ENCODE results near the gene FUS.
"Not testable (repeated sequence)": the region's sequence is repeated elsewhere in the genome, so short reads cannot be mapped to it uniquely, and the experiment has no call there.

FUS gene

DNA sequence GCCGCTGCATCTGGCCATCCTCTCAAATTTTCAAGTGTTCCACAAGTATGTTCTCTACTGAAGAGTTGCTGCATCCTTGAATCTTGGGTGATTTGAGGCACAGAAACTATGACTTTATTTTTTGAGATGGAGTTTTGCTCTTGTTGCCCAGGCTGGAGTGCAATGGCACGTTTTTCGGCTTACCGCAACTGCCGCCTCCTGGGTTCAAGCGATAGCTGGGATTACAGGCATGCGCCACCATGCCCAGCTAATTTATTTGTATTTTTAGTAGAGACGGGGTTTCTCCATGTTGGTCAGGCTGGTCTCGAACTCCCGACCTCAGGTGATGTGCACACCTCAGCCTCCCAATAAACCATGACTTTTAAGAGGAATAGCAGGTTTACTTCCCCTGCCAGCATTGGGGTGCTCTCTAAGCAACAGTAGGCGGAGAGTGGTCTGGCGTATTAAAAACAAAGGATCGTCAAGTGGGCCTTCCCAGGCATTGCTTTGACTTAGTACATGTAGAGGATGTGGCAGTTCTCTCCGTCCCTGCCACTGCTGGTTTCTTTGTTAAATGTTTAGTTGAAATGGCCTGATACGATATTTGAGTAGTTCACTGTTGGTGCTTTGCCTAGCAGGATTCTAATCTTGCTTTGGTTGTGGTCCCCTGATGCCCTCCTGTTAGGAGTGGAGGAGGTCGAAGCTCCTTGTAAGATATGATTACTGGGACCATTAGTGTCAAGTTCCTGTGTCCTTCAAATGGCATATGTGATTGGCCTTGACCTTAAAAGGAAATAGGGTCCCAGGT is 13.1 kb downstream of the FUS start:
- no peaks in the 10 kb centered on the region for H3K4me1 ChIP-seq (ENCODE audit: control insufficient read depth in 2 of 2, insufficient read depth in 1 of 2, low read depth in 1 of 2, low read length in 2 of 2)
- H3K79me1 ChIP-seq (ENCODE audit: low read depth, low read length), result peaks cover 7% of the 10 kb centered on the region
- no CpG with 5 or more reads among the region's 16 CpGs for WGBS, 2 donors (ENCODE audit: extremely low coverage in 2 of 2, insufficient read length in 2 of 2, insufficient replicate concordance in 1 of 2)
- no peak overlapping the region for H3K4me3 ChIP-seq (ENCODE audit: low read length in 2 of 2)
- no peak overlapping the region for H3K14ac ChIP-seq (ENCODE audit: low read length)
- H4K91ac ChIP-seq (ENCODE audit: low read depth, low read length, poor library complexity), result no peak overlapping the region
- H2AK5ac ChIP-seq (ENCODE audit: low read depth, low read length), result no peak overlapping the region
- H3K4me2 ChIP-seq (ENCODE audit: insufficient read depth, low read length, poor library complexity, severe bottlenecking), result no peak overlapping the region
- no peak overlapping the region for H4K8ac ChIP-seq (ENCODE audit: low read depth, low read length)
- no peak overlapping the region for H2BK120ac ChIP-seq (ENCODE audit: low read depth, low read length)
- H3K4ac ChIP-seq (ENCODE audit: low read length), result no peak overlapping the region
- H2BK5ac ChIP-seq (ENCODE audit: low read length), result no peak overlapping the region
- no peak overlapping the region for H2AFZ ChIP-seq (ENCODE audit: low read length)
- no peak overlapping the region for H2BK12ac ChIP-seq (ENCODE audit: low read length)
- H3K27me3 ChIP-seq (ENCODE audit: control insufficient read depth in 3 of 3, insufficient read depth in 3 of 3, low read depth in 1 of 3, low read length in 3 of 3), result no peaks in the 10 kb centered on the region
- no peaks in the 10 kb centered on the region for H3K9me3 ChIP-seq (replicated peaks in 1 of 2; ENCODE audit: control insufficient read depth in 2 of 2, insufficient read depth in 1 of 2, low read depth in 1 of 2, low read length in 2 of 2)
- no peak overlapping the region for H3K27ac ChIP-seq (replicated peaks; ENCODE audit: low read length)
- no peak overlapping the region for H3K9ac ChIP-seq (ENCODE audit: low read depth, low read length, poor library complexity)
- DNase-seq (ENCODE audit: low spot score), result no peak
- H3K18ac ChIP-seq (ENCODE audit: low read length), result no peak overlapping the region
- H3K23ac ChIP-seq (ENCODE audit: low read depth, low read length, poor library complexity), result no peak overlapping the region
- H3K36me3 ChIP-seq (replicated peaks in 1 of 2; ENCODE audit: control insufficient read depth in 2 of 2, insufficient read depth in 2 of 2, low read length in 2 of 2), result peaks cover 63 to 98% of the 10 kb centered on the region in 2 donors
- H2BK15ac ChIP-seq (ENCODE audit: low read length), result no peak overlapping the region

DNA sequence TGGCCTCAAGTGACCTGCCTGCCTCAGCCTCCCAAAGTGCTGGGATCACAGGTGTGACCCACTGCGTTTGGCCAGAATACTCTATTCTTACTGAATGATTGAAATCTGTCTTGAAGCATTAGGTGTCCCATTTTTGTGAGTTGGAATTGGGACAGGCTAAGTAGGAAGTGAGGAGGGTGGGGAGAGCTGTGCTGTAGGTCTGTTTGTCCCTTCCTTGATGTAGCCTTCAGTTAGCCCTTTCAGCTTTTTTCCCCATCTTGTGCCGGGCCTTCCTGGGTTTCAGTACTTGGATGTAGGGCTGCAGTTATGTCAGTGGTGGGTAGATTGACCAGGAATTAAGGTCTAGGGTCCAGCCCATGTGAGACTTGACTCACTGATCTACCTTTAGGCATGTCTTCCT is 13.9 kb downstream of the FUS start:
- H3K79me1 ChIP-seq (ENCODE audit: low read depth, low read length), result peaks cover 7% of the 10 kb centered on the region
- no peaks in the 10 kb centered on the region for H3K4me1 ChIP-seq (ENCODE audit: control insufficient read depth in 2 of 2, insufficient read depth in 1 of 2, low read depth in 1 of 2, low read length in 2 of 2)
- H2BK120ac ChIP-seq (ENCODE audit: low read depth, low read length), result no peak overlapping the region
- peaks cover 60 to 97% of the 10 kb centered on the region in 2 donors for H3K36me3 ChIP-seq (replicated peaks in 1 of 2; ENCODE audit: control insufficient read depth in 2 of 2, insufficient read depth in 2 of 2, low read length in 2 of 2)
- H2AFZ ChIP-seq (ENCODE audit: low read length), result no peak overlapping the region
- no peak overlapping the region for H4K8ac ChIP-seq (ENCODE audit: low read depth, low read length)
- no CpG with 5 or more reads among the region's 2 CpGs for WGBS, 2 donors (ENCODE audit: extremely low coverage in 2 of 2, insufficient read length in 2 of 2, insufficient replicate concordance in 1 of 2)
- no peak overlapping the region for H4K91ac ChIP-seq (ENCODE audit: low read depth, low read length, poor library complexity)
- H3K27me3 ChIP-seq (ENCODE audit: control insufficient read depth in 3 of 3, insufficient read depth in 3 of 3, low read depth in 1 of 3, low read length in 3 of 3), result no peaks in the 10 kb centered on the region
- no peak overlapping the region for H3K14ac ChIP-seq (ENCODE audit: low read length)
- no peak overlapping the region for H2BK15ac ChIP-seq (ENCODE audit: low read length)
- no peak for DNase-seq (ENCODE audit: low spot score)
- no peak overlapping the region for H3K4me3 ChIP-seq (ENCODE audit: low read length in 2 of 2)
- H3K27ac ChIP-seq (replicated peaks; ENCODE audit: low read length), result no peak overlapping the region
- no peak overlapping the region for H3K4me2 ChIP-seq (ENCODE audit: insufficient read depth, low read length, poor library complexity, severe bottlenecking)
- H3K18ac ChIP-seq (ENCODE audit: low read length), result no peak overlapping the region
- H3K9me3 ChIP-seq (replicated peaks in 1 of 2; ENCODE audit: control insufficient read depth in 2 of 2, insufficient read depth in 1 of 2, low read depth in 1 of 2, low read length in 2 of 2), result no peaks in the 10 kb centered on the region
- no peak overlapping the region for H3K9ac ChIP-seq (ENCODE audit: low read depth, low read length, poor library complexity)
- H3K4ac ChIP-seq (ENCODE audit: low read length), result no peak overlapping the region
- no peak overlapping the region for H2BK5ac ChIP-seq (ENCODE audit: low read length)
- H2BK12ac ChIP-seq (ENCODE audit: low read length), result no peak overlapping the region
- no peak overlapping the region for H2AK5ac ChIP-seq (ENCODE audit: low read depth, low read length)
- H3K23ac ChIP-seq (ENCODE audit: low read depth, low read length, poor library complexity), result no peak overlapping the region

DNA sequence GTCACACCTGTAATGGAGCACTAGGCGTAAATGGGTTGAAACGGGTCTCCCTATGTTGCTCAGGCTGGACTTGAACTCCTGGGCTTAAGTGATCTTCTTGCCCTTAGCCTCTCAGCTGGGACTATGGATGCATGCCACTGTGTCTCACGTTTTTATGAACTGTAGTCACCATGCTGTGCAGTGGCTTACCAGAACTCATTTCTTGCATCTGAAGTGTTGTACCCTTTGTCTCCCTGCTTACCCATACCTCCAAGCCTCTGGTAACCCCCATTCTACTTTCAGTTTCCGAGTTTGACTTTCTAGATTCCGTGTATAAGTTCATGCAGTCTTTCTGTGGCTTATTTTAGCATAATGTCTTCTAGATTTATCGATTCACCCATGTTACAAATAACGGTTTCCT is 15.0 kb downstream of the FUS start:
- H3K18ac ChIP-seq (ENCODE audit: low read length), result no peak overlapping the region
- no peak overlapping the region for H3K4ac ChIP-seq (ENCODE audit: low read length)
- no peak overlapping the region for H2BK5ac ChIP-seq (ENCODE audit: low read length)
- no peak overlapping the region for H3K4me3 ChIP-seq (ENCODE audit: low read length in 2 of 2)
- H3K27me3 ChIP-seq (ENCODE audit: control insufficient read depth in 3 of 3, insufficient read depth in 3 of 3, low read depth in 1 of 3, low read length in 3 of 3), result no peaks in the 10 kb centered on the region
- H3K23ac ChIP-seq (ENCODE audit: low read depth, low read length, poor library complexity), result no peak overlapping the region
- H3K9ac ChIP-seq (ENCODE audit: low read depth, low read length, poor library complexity), result no peak overlapping the region
- peaks cover 56 to 96% of the 10 kb centered on the region in 2 donors for H3K36me3 ChIP-seq (replicated peaks in 1 of 2; ENCODE audit: control insufficient read depth in 2 of 2, insufficient read depth in 2 of 2, low read length in 2 of 2)
- no peaks in the 10 kb centered on the region for H3K9me3 ChIP-seq (replicated peaks in 1 of 2; ENCODE audit: control insufficient read depth in 2 of 2, insufficient read depth in 1 of 2, low read depth in 1 of 2, low read length in 2 of 2)
- H3K4me1 ChIP-seq (ENCODE audit: control insufficient read depth in 2 of 2, insufficient read depth in 1 of 2, low read depth in 1 of 2, low read length in 2 of 2), result no peaks in the 10 kb centered on the region
- no peak overlapping the region for H2BK120ac ChIP-seq (ENCODE audit: low read depth, low read length)
- no peak overlapping the region for H4K91ac ChIP-seq (ENCODE audit: low read depth, low read length, poor library complexity)
- no peak overlapping the region for H2AFZ ChIP-seq (ENCODE audit: low read length)
- no peak overlapping the region for H3K4me2 ChIP-seq (ENCODE audit: insufficient read depth, low read length, poor library complexity, severe bottlenecking)
- no CpG with 5 or more reads among the region's 7 CpGs for WGBS, 2 donors (ENCODE audit: extremely low coverage in 2 of 2, insufficient read length in 2 of 2, insufficient replicate concordance in 1 of 2)
- peaks cover 5% of the 10 kb centered on the region for H3K79me1 ChIP-seq (ENCODE audit: low read depth, low read length)
- DNase-seq (ENCODE audit: low spot score), result no peak
- H2AK5ac ChIP-seq (ENCODE audit: low read depth, low read length), result no peak overlapping the region
- H4K8ac ChIP-seq (ENCODE audit: low read depth, low read length), result no peak overlapping the region
- no peak overlapping the region for H2BK12ac ChIP-seq (ENCODE audit: low read length)
- no peak overlapping the region for H3K14ac ChIP-seq (ENCODE audit: low read length)
- no peak overlapping the region for H3K27ac ChIP-seq (replicated peaks; ENCODE audit: low read length)
- no peak overlapping the region for H2BK15ac ChIP-seq (ENCODE audit: low read length)

DNA sequence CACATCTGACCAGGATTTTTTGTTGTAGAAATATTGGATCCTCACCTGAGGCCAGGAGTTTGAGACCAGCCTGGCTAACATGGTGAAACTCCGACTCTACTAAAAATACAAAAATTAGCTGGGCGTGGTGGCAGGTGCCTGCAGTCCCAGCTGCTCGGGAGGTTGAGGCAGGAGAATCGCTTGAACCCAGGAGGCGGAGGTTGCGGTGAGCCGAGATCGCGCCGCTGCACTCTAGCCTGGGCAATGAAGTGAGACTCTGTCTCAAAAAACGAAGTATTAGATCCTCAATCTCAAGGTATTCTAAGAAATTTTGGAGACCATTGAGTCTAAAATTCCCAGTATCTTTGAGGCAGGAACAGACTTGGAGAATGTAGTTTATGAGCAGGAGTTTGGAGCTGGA is 15.9 kb downstream of the FUS start:
- not testable (repeated sequence) for H2AFZ ChIP-seq (ENCODE audit: low read length); H3K79me1 ChIP-seq (ENCODE audit: low read depth, low read length); H3K27me3 ChIP-seq (ENCODE audit: control insufficient read depth in 3 of 3, insufficient read depth in 3 of 3, low read depth in 1 of 3, low read length in 3 of 3); H3K18ac ChIP-seq (ENCODE audit: low read length); H3K4me3 ChIP-seq (ENCODE audit: low read length in 2 of 2); H3K4me1 ChIP-seq (ENCODE audit: control insufficient read depth in 2 of 2, insufficient read depth in 1 of 2, low read depth in 1 of 2, low read length in 2 of 2); H3K4ac ChIP-seq (ENCODE audit: low read length); H2AK5ac ChIP-seq (ENCODE audit: low read depth, low read length); H3K14ac ChIP-seq (ENCODE audit: low read length); H3K4me2 ChIP-seq (ENCODE audit: insufficient read depth, low read length, poor library complexity, severe bottlenecking); H4K8ac ChIP-seq (ENCODE audit: low read depth, low read length); H3K27ac ChIP-seq (replicated peaks; ENCODE audit: low read length); H2BK12ac ChIP-seq (ENCODE audit: low read length); H3K9me3 ChIP-seq (replicated peaks in 1 of 2; ENCODE audit: control insufficient read depth in 2 of 2, insufficient read depth in 1 of 2, low read depth in 1 of 2, low read length in 2 of 2); H3K23ac ChIP-seq (ENCODE audit: low read depth, low read length, poor library complexity); DNase-seq (ENCODE audit: low spot score); H2BK120ac ChIP-seq (ENCODE audit: low read depth, low read length); H4K91ac ChIP-seq (ENCODE audit: low read depth, low read length, poor library complexity); H2BK15ac ChIP-seq (ENCODE audit: low read length); H3K9ac ChIP-seq (ENCODE audit: low read depth, low read length, poor library complexity); H2BK5ac ChIP-seq (ENCODE audit: low read length)
- H3K36me3 ChIP-seq (replicated peaks in 1 of 2; ENCODE audit: control insufficient read depth in 2 of 2, insufficient read depth in 2 of 2, low read length in 2 of 2), result peaks cover 47 to 86% of the 10 kb centered on the region in 2 donors
- no CpG with 5 or more reads among the region's 11 CpGs for WGBS, 2 donors (ENCODE audit: extremely low coverage in 2 of 2, insufficient read length in 2 of 2, insufficient replicate concordance in 1 of 2)

Measured in neuronal stem cell (in vitro differentiated cells).